Activated naive CD4-positive, alpha-beta T cell treated with anti-CD3 and anti-CD28 coated beads for 36 hours (primary cell): ENCODE data around the gene APOA4. TPM values are rescaled to one million over a fixed set of nuclear protein-coding genes. Genes with fewer than 3 reads are reported as not detected.
"Not testable (repeated sequence)": the region's sequence is repeated elsewhere in the genome, so short reads cannot be mapped to it uniquely, and the experiment has no call there.

Experiments
- CTCF ChIA-PET: fragments of 350-600 bp; sonication (Branson Sonifier 250); formaldehyde crosslinking; loops from one replicate; lab custom pipeline; 2021; ENCODE audit warnings: antibody characterized with exemption; lab: Charles Lee
- DNase-seq: peaks from one replicate; pipeline ENCODE4 v3.0.0-alpha.2; 2020
- H3K27ac Mint-ChIP-seq: one replicate; pipeline ENCODE4 v1.8.0; 2021; ENCODE audit warnings: mild to moderate bottlenecking, mixed read lengths
- H3K27me3 Mint-ChIP-seq: one replicate; pipeline ENCODE4 v1.8.0; 2021; ENCODE audit warnings: low read depth, mixed read lengths
- H3K36me3 Mint-ChIP-seq: one replicate; pipeline ENCODE4 v1.8.0; 2021; ENCODE audit warnings: low read depth, mixed read lengths
- H3K4me1 Mint-ChIP-seq: one replicate; pipeline ENCODE4 v1.8.0; 2021; ENCODE audit warnings: low read depth, mixed read lengths
- H3K4me3 Mint-ChIP-seq: one replicate; pipeline ENCODE4 v1.8.0; 2021; ENCODE audit warnings: mild to moderate bottlenecking, moderate library complexity, mixed read lengths
- H3K9me3 Mint-ChIP-seq: one replicate; pipeline ENCODE4 v1.8.0; 2021; ENCODE audit warnings: mixed read lengths
- intact Hi-C: fragments of 100-400 bp; cut with micrococcal nuclease; formaldehyde crosslinking; loops from one replicate; pipeline ENCODE4 v1.15.1; 2023
- total RNA-seq, 2 experiments: library from RNA; stranded (reverse); gene quantifications; one replicate each; pipeline ENCODE4 v1.2.3, GENCODE V29; 2021

Gene APOA4
- total RNA-seq, 2 experiments from 2014 or later: not detected

DNA sequence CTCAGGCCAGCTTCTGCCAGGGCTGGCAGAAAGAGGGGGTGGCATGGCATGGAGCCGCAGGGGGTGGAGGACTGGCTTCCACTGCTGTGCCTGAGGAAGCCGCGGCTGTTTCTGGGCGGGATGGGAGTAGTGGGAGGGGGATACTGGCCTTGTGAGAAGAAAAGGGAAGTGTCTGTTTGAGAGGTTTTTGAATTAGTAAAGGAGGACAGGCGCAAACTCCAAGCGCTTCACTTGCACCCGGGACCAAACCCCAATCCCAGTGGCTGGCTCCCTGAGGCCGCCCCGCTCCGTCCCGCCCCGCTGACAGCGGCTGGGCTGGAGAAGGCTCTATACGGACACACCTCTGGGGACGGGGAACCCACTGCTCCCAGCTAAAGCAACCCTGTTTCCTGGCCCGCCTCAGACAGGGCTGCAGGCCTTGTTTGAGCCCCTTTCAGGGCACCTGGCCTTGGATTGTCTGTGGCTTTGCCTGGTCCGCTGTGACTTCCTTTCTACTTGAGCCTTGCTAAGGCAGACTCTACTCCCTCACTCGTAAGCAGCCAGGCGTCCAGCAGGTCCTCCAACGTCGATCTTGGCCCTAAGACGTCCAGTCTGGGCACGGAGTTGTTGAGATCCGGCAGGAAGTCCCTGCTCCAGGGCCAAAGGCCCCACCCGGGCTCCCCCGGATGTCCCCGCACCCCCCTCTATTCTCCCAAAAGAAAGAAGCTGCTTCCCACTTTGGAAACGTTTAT lies 12.1 kb upstream of the APOA4 start:
- no peak overlapping the region for H3K27ac Mint-ChIP-seq
- no peaks in the 10 kb centered on the region for H3K9me3 Mint-ChIP-seq
- CTCF ChIA-PET: interaction anchor here (0.5 to 6.7 kb wide), 35 partner anchors 10 to 392 kb away, joined by 3 to 134 read pairs (median 4); partner anchors contain the start of genes APOA4, APOA5, BUD13 and PAFAH1B2
- peaks cover 8% of the 10 kb centered on the region for H3K4me1 Mint-ChIP-seq
- H3K36me3 Mint-ChIP-seq: no peaks in the 10 kb centered on the region
- peaks cover 4% of the 10 kb centered on the region for H3K27me3 Mint-ChIP-seq
- DNase-seq: no peak
- peak overlapping the region; percentile 69 for H3K4me3 Mint-ChIP-seq
- intact Hi-C loops: no loop called here

DNA sequence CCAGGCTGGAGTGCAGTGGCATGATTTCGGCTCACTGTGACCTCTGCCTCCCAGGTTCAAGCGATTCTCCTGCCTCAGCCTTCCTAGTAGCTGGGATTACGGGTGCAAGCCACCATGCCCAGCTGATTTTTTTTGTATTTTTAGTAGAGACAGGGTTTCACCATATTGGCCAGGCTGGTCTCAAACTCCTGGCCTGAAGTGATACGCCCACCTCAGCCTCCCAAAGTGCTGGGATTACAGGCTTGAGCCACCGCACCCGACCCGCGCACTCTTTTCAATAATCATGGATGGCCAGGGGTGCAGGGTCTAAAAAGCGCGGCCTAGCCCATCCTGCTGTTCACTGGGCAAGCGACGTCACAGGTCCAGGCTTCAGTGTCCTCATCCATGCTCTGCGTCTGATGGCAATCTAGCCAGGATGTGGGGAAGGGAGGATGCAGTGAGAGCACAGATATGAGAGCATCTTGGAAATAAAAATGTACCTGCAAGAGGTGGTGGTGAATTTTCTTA lies 11.5 kb upstream of the APOA4 start:
- H3K9me3 Mint-ChIP-seq, H3K27me3 Mint-ChIP-seq, H3K4me1 Mint-ChIP-seq, intact Hi-C loops, DNase-seq, H3K36me3 Mint-ChIP-seq, H3K27ac Mint-ChIP-seq: not testable (repeated sequence)
- peak overlapping the region; percentile 53 for H3K4me3 Mint-ChIP-seq
- CTCF ChIA-PET: interaction anchor here (1.0 to 6.7 kb wide), 5 partner anchors 18 to 275 kb away, joined by 6 to 134 read pairs (median 21); partner anchors contain the start of genes APOA5, BUD13 and ZPR1

GRCh38 chr11:116833816-116834534 lies 10.9 kb upstream of the APOA4 start:
- no peaks in the 10 kb centered on the region for H3K9me3 Mint-ChIP-seq
- H3K27ac Mint-ChIP-seq: no peak overlapping the region
- DNase-seq: no peak
- CTCF ChIA-PET: interaction anchor here (0.7 to 6.7 kb wide), 3 partner anchors 43 to 272 kb away, joined by 3 to 134 read pairs (median 21); partner anchors contain the start of genes APOA5, BUD13 and ZPR1
- intact Hi-C loops: no loop called here
- H3K4me1 Mint-ChIP-seq: peaks cover 8% of the 10 kb centered on the region
- no peaks in the 10 kb centered on the region for H3K36me3 Mint-ChIP-seq
- peaks cover 4% of the 10 kb centered on the region for H3K27me3 Mint-ChIP-seq
- H3K4me3 Mint-ChIP-seq: no peak overlapping the region

- Mint-ChIP-seq H3K27me3 (peaks cover 4% of the 10 kb centered on the region), H3K4me3 (no peak overlapping the region), H3K36me3 (no peaks in the 10 kb centered on the region), H3K27ac (no peak overlapping the region), H3K9me3 (no peaks in the 10 kb centered on the region), H3K4me1 (peaks cover 8% of the 10 kb centered on the region)
- no peak for DNase-seq
- intact Hi-C loops: no loop called here
- CTCF ChIA-PET: interaction anchor here (0.7 to 6.7 kb wide), 2 partner anchors 43 to 273 kb away, joined by 3 to 134 read pairs; partner anchors contain the start of genes APOA5 and ZPR1
These were observed 10.3 kb upstream of the APOA4 start for GRCh38 chr11:116833491-116833815.

- CTCF ChIA-PET: interaction anchor here (0.7 to 6.7 kb wide), 2 partner anchors 42 to 78 kb away, joined by 3 to 134 read pairs; partner anchors contain the start of genes APOA5 and ZPR1
- Mint-ChIP-seq H3K4me3 (no peak overlapping the region), H3K27ac (no peak overlapping the region), H3K9me3 (no peaks in the 10 kb centered on the region), H3K27me3 (peaks cover 4% of the 10 kb centered on the region), H3K36me3 (no peaks in the 10 kb centered on the region), H3K4me1 (peaks cover 8% of the 10 kb centered on the region)
- intact Hi-C loops: no loop called here
- DNase-seq: no peak
These were observed 9.5 kb upstream of the APOA4 start for GRCh38 chr11:116832350-116833290.

DNA sequence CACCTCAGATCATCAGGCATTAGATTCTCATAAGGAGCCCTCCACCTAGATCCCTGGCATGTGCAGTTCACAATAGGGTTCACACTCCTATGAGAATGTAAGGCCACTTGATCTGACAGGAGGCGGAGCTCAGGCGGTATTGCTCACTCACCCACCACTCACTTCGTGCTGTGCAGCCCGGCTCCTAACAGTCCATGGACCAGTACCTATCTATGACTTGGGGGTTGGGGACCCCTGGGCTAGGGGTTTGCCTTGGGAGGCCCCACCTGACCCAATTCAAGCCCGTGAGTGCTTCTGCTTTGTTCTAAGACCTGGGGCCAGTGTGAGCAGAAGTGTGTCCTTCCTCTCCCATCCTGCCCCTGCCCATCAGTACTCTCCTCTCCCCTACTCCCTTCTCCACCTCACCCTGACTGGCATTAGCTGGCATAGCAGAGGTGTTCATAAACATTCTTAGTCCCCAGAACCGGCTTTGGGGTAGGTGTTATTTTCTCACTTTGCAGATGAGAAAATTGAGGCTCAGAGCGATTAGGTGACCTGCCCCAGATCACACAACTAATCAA lies 8.8 kb upstream of the APOA4 start:
- intact Hi-C loops: no loop called here
- peaks cover 8% of the 10 kb centered on the region for H3K4me1 Mint-ChIP-seq
- peaks cover 4% of the 10 kb centered on the region for H3K27me3 Mint-ChIP-seq
- no peaks in the 10 kb centered on the region for H3K36me3 Mint-ChIP-seq
- H3K4me3 Mint-ChIP-seq: no peak overlapping the region
- DNase-seq: no peak
- H3K9me3 Mint-ChIP-seq: no peaks in the 10 kb centered on the region
- no peak overlapping the region for H3K27ac Mint-ChIP-seq
- CTCF ChIA-PET: interaction anchor here (6.7 kb wide), 1 partner anchor 41 kb away, joined by 134 read pairs; the partner anchor contains the start of genes APOA5 and ZPR1

GRCh38 chr11:116830184-116830912 lies 7.2 kb upstream of the APOA4 start:
- Mint-ChIP-seq H3K27me3 (peaks cover 4% of the 10 kb centered on the region), H3K27ac (no peak overlapping the region), H3K36me3 (no peaks in the 10 kb centered on the region), H3K4me1 (peaks cover 4% of the 10 kb centered on the region), H3K9me3 (no peaks in the 10 kb centered on the region), H3K4me3 (no peak overlapping the region)
- CTCF ChIA-PET: interaction anchor here (0.6 kb wide), 1 partner anchor 17 kb away, joined by 3 read pairs; no protein-coding TSS in a partner anchor
- DNase-seq: no peak
- intact Hi-C loops: no loop called here

DNA sequence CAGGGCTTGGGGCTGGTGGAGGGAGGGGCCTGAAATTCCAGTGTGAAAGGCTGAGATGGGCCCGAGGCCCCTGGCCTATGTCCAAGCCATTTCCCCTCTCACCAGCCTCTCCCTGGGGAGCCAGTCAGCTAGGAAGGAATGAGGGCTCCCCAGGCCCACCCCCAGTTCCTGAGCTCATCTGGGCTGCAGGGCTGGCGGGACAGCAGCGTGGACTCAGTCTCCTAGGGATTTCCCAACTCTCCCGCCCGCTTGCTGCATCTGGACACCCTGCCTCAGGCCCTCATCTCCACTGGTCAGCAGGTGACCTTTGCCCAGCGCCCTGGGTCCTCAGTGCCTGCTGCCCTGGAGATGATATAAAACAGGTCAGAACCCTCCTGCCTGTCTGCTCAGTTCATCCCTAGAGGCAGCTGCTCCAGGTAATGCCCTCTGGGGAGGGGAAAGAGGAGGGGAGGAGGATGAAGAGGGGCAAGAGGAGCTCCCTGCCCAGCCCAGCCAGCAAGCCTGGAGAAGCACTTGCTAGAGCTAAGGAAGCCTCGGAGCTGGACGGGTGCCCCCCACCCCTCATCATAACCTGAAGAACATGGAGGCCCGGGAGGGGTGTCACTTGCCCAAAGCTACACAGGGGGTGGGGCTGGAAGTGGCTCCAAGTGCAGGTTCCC lies 6.5 kb upstream of the APOA4 start, which contains the start of gene APOC3:
APOC3 (plus strand) TSS at position 383 of the 659 bp plus-strand sequence. CDS start 676 bp downstream, outside the sequence.
- Mint-ChIP-seq H3K4me3 (no peak within 1 kb of the TSS), H3K36me3 (no peaks in the 10 kb centered on the region), H3K9me3 (no peaks in the 10 kb centered on the region), H3K27ac (no peak within 1 kb of the TSS), H3K27me3 (peaks cover under 1% of the 10 kb centered on the region), H3K4me1 (peaks cover under 1% of the 10 kb centered on the region)
- CTCF ChIA-PET: interaction anchor here (0.6 kb wide), 1 partner anchor 17 kb away, joined by 3 read pairs; no protein-coding TSS in a partner anchor
- intact Hi-C loops: no loop called here
- no peak for DNase-seq

DNA sequence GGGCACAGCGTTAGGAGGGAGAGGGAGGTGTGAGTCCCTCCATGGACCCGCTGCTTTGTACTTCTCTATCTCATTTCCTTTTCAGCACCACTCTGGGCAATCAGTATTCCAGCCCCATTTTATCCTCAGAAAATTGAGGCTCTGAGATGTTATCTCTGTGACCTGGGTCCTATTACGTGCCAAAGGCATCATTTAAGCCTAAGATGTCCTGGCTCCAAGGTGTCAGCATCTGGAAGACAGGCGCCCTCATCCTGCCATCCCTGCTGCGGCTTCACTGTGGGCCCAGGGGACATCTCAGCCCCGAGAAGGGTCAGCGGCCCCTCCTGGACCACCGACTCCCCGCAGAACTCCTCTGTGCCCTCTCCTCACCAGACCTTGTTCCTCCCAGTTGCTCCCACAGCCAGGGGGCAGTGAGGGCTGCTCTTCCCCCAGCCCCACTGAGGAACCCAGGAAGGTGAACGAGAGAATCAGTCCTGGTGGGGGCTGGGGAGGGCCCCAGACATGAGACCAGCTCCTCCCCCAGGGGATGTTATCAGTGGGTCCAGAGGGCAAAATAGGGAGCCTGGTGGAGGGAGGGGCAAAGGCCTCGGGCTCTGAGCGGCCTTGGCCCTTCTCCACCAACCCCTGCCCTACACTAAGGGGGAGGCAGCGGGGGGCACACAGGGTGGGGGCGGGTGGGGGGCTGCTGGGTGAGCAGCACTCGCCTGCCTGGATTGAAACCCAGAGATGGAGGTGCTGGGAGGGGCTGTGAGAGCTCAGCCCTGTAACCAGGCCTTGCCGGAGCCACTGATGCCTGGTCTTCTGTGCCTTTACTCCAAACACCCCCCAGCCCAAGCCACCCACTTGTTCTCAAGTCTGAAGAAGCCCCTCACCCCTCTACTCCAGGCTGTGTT lies 5.8 kb upstream of the APOA4 start:
- no peaks in the 10 kb centered on the region for H3K36me3 Mint-ChIP-seq
- no peak overlapping the region for H3K4me3 Mint-ChIP-seq
- no peak for DNase-seq
- no peaks in the 10 kb centered on the region for H3K9me3 Mint-ChIP-seq
- no peaks in the 10 kb centered on the region for H3K4me1 Mint-ChIP-seq
- no peaks in the 10 kb centered on the region for H3K27me3 Mint-ChIP-seq
- intact Hi-C loops: no loop called here
- CTCF ChIA-PET: interaction anchor here (0.6 kb wide), 1 partner anchor 231 kb away, joined by 3 read pairs; no protein-coding TSS in a partner anchor
- H3K27ac Mint-ChIP-seq: no peak overlapping the region

DNA sequence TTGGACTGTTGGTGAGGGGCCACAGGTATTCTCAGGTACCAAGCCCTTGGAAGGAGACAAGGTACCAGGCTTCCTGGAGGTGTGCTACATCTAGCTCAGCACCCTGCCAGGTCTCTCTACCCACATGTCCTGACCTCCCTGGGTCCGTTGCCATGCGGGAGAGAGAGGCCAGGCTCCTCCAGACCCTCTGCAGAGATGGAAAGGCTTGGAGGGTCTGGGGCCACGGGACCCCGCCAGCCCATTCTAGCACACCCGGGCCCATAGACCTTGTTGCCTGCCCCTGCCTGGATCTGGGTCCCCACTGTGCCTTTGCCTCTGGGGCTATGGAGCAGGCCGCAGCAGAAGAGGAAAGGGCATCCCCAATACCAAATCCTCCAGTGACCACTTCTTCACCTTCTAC lies 4.4 kb upstream of the APOA4 start:
- Mint-ChIP-seq H3K27me3 (no peaks in the 10 kb centered on the region), H3K9me3 (no peaks in the 10 kb centered on the region), H3K4me1 (no peaks in the 10 kb centered on the region), H3K27ac (no peak overlapping the region), H3K4me3 (no peak overlapping the region), H3K36me3 (no peaks in the 10 kb centered on the region)
- CTCF ChIA-PET: interaction anchor here (1.2 kb wide), 1 partner anchor 36 kb away, joined by 3 read pairs; the partner anchor contains the start of gene APOA5
- intact Hi-C loops: no loop called here
- no peak for DNase-seq
